ENCODE data around the gene KDM6A. TPM values are rescaled to one million over a fixed set of nuclear protein-coding genes. Genes with fewer than 3 reads are reported as not detected.

The KDM6A gene
- total RNA-seq, 1 donor, result 20.3 TPM

DNA sequence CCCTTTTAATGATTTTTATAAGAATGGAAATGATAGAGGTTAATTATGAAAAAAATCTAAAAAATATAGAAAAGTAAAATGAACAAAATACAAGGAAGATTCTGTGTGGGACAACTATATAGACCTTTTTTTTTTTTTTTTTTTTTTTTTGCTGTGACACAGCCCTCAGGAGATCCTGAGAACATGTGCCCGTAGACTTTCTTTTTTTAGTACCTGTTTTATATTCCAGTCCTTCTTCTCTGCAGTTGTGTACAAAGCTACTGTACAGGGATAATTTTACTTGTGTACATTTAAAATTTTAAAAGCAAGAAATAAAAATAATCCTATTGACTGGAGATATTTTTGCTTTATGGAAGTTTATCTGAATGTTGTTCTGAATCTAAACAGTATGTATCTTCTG is 85.5 kb downstream of the KDM6A start:
- Histone ChIP-seq H3K79me2 (ENCODE audit: insufficient read depth, low read length) (peaks cover 90% of the 10 kb centered on the region), H3K36me3 (ENCODE audit: insufficient read depth, low read length) (no peaks in the 10 kb centered on the region), H3K4me1 (ENCODE audit: insufficient read depth, low read length) (no peaks in the 10 kb centered on the region), H2AFZ (ENCODE audit: low read length) (no peak overlapping the region), H3K27me3 (ENCODE audit: insufficient read depth, low read length) (no peaks in the 10 kb centered on the region), H3K4me2 (ENCODE audit: insufficient read depth, low read length) (no peak overlapping the region), H3K9me3 (ENCODE audit: low read depth, low read length) (no peaks in the 10 kb centered on the region), H3K4me3 (ENCODE audit: insufficient read depth, low read length) (no peak overlapping the region), H3K27ac (ENCODE audit: low read depth, low read length) (no peak overlapping the region), H4K20me1 (ENCODE audit: insufficient read depth, low read length) (peaks cover 64% of the 10 kb centered on the region)
- DNase-seq (ENCODE audit: insufficient read length, low spot score, missing footprints), result no peak
- TF ChIP-seq, protein P1, sequence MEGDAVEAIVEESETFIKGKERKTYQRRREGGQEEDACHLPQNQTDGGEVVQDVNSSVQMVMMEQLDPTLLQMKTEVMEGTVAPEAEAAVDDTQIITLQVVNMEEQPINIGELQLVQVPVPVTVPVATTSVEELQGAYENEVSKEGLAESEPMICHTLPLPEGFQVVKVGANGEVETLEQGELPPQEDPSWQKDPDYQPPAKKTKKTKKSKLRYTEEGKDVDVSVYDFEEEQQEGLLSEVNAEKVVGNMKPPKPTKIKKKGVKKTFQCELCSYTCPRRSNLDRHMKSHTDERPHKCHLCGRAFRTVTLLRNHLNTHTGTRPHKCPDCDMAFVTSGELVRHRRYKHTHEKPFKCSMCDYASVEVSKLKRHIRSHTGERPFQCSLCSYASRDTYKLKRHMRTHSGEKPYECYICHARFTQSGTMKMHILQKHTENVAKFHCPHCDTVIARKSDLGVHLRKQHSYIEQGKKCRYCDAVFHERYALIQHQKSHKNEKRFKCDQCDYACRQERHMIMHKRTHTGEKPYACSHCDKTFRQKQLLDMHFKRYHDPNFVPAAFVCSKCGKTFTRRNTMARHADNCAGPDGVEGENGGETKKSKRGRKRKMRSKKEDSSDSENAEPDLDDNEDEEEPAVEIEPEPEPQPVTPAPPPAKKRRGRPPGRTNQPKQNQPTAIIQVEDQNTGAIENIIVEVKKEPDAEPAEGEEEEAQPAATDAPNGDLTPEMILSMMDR (IDR thresholded peaks at IDR 0.05; ENCODE audit: extremely low read depth, low read depth, low read length), result no peak

DNA sequence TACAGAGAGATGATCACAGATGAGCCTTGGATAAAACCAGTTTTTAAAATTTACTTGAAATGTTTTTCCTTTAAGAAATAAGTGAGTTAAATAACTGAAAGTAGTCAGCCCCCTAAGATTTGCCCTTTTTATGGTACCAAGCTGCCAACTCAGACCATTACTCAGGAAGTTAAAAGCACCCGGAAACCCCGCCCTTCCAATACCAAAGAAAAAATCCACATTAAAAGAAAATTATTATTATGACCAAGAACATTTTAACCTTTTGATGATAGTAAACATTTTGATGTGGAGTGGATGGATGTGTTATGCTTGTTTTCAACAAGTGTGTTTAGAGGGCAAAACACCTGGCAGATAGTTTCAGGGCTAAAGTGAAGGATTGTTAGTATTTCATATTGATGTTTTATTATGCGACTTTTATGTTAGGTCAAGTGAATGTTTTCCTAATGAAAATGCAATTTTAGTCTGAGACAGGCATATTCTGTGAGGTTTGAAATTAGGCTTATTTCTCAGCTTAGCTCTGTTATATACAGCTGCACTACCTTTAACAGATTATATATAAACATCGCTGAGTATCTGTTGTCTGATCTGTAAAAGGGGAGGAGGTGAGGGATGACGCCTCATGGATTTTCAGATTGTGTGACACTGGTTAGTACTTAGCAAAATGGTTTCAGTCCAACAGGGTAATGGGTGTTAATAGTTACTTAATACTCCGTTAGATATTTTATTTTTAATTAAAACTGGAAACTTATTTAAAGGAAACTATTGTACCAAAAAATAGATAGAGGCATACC is 89.0 kb downstream of the KDM6A start:
- no peak for DNase-seq (ENCODE audit: insufficient read length, low spot score, missing footprints)
- Histone ChIP-seq H4K20me1 (ENCODE audit: insufficient read depth, low read length) (peaks cover 45% of the 10 kb centered on the region), H3K36me3 (ENCODE audit: insufficient read depth, low read length) (no peaks in the 10 kb centered on the region), H3K4me1 (ENCODE audit: insufficient read depth, low read length) (no peaks in the 10 kb centered on the region), H3K4me2 (ENCODE audit: insufficient read depth, low read length) (no peak overlapping the region), H3K79me2 (ENCODE audit: insufficient read depth, low read length) (peaks cover 81% of the 10 kb centered on the region), H3K27ac (ENCODE audit: low read depth, low read length) (no peak overlapping the region), H3K4me3 (ENCODE audit: insufficient read depth, low read length) (no peak overlapping the region), H3K27me3 (ENCODE audit: insufficient read depth, low read length) (no peaks in the 10 kb centered on the region), H2AFZ (ENCODE audit: low read length) (no peak overlapping the region), H3K9me3 (ENCODE audit: low read depth, low read length) (no peaks in the 10 kb centered on the region)
- TF ChIP-seq, protein P1 (IDR thresholded peaks at IDR 0.05; ENCODE audit: extremely low read depth, low read depth, low read length), result no peak

DNA sequence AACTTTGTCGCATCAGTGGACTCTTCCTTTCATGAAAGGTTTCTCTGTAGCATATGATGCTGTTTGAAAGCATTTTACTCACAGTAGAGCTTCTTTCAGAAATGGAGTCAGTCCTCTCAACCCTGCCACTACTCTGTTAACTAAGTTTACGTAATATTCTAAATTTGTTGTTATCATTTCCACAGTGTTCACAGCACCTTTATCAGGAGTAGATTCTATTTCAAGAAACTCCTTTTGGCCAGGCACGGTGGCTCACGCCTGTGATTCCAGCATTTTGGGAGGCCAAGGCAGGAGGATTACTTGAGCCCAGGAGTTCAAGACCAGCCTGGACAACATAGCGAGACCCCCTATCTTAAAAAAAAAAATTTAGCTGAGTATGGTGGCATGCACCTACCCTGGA is 90.0 kb downstream of the KDM6A start:
- TF ChIP-seq, protein P1 (IDR thresholded peaks at IDR 0.05; ENCODE audit: extremely low read depth, low read depth, low read length), result no peak
- H3K79me2 ChIP-seq (ENCODE audit: insufficient read depth, low read length), result peaks cover 81% of the 10 kb centered on the region
- no peak for DNase-seq (ENCODE audit: insufficient read length, low spot score, missing footprints)
- H3K27me3 ChIP-seq (ENCODE audit: insufficient read depth, low read length), result no peaks in the 10 kb centered on the region
- H3K4me2 ChIP-seq (ENCODE audit: insufficient read depth, low read length), result no peak overlapping the region
- no peaks in the 10 kb centered on the region for H3K9me3 ChIP-seq (ENCODE audit: low read depth, low read length)
- H4K20me1 ChIP-seq (ENCODE audit: insufficient read depth, low read length), result peaks cover 42% of the 10 kb centered on the region
- H3K4me1 ChIP-seq (ENCODE audit: insufficient read depth, low read length), result no peaks in the 10 kb centered on the region
- no peak overlapping the region for H3K27ac ChIP-seq (ENCODE audit: low read depth, low read length)
- H3K36me3 ChIP-seq (ENCODE audit: insufficient read depth, low read length), result no peaks in the 10 kb centered on the region
- H3K4me3 ChIP-seq (ENCODE audit: insufficient read depth, low read length), result no peak overlapping the region
- no peak overlapping the region for H2AFZ ChIP-seq (ENCODE audit: low read length)

DNA sequence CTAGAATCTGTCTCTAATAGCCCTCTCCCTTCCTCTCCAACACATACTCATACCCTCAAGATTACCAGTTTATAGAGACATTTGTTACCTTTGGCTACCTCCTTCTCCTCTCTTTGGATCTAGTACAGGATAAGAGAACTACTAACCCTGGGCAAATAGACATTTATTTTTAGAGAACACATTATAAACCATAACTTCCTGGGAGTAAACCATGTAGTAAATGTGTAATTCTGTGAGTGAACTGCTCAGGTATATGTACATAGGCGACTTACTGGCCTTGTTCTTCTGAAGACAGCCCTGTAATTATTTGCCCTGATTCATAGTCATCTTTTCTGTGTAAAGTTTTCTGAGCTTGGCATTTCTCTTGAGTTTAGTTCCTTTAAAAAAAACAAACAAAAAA is 94.2 kb downstream of the KDM6A start:
- Histone ChIP-seq H3K4me3 (ENCODE audit: insufficient read depth, low read length) (no peak overlapping the region), H3K27me3 (ENCODE audit: insufficient read depth, low read length) (no peaks in the 10 kb centered on the region), H3K9me3 (ENCODE audit: low read depth, low read length) (no peaks in the 10 kb centered on the region), H3K4me1 (ENCODE audit: insufficient read depth, low read length) (no peaks in the 10 kb centered on the region), H3K4me2 (ENCODE audit: insufficient read depth, low read length) (no peak overlapping the region), H2AFZ (ENCODE audit: low read length) (no peak overlapping the region), H3K36me3 (ENCODE audit: insufficient read depth, low read length) (no peaks in the 10 kb centered on the region), H3K79me2 (ENCODE audit: insufficient read depth, low read length) (peaks cover 75% of the 10 kb centered on the region), H4K20me1 (ENCODE audit: insufficient read depth, low read length) (peaks cover 36% of the 10 kb centered on the region), H3K27ac (ENCODE audit: low read depth, low read length) (no peak overlapping the region)
- TF ChIP-seq, protein P1 (IDR thresholded peaks at IDR 0.05; ENCODE audit: extremely low read depth, low read depth, low read length), result no peak
- no peak for DNase-seq (ENCODE audit: insufficient read length, low spot score, missing footprints)
